Stimulated activated CD4-positive, alpha-beta T cell treated with anti-CD3 and anti-CD28 coated beads, Interleukin-12 subunit alpha, Interleukin-12 subunit beta, amount 100 ng/mL, for 4 hours (primary cell): ENCODE data around the gene LDHAL6B.

Source experiments
- DNase-seq: peaks from one replicate; pipeline ENCODE4 v3.0.0-alpha.2; 2020

LDHAL6B gene

DNA sequence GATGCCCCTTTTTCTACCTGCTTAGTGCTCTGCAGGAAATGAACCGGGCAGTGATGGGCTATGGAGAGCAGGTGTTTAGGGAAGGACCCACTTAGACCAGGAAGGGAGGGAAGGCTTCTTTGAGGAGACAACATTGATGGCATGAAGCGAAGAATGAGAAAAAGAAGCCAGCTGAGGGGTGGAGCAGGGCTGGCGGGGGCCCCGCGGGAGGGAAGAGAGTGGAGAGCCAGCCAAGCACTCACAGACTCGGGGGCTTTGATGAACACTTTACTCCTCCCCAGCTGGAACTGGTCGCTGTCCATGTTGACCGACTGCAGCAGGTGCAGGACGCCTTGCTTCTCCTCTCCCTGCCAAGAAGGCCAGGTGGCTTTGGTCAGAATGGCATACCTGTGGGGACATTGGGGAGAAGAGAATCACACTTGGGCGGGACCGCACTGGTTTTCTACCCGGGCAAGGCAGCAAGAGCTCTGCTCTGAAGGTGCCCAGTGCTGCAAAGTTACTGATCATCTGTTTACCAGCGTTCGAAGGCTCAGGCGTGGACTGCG lies 28.4 kb upstream of the LDHAL6B start:
- no peak for DNase-seq

- no peak for DNase-seq
Observed at GRCh38 chr15:59179717-59180116, 26.9 kb upstream of the LDHAL6B start.

DNA sequence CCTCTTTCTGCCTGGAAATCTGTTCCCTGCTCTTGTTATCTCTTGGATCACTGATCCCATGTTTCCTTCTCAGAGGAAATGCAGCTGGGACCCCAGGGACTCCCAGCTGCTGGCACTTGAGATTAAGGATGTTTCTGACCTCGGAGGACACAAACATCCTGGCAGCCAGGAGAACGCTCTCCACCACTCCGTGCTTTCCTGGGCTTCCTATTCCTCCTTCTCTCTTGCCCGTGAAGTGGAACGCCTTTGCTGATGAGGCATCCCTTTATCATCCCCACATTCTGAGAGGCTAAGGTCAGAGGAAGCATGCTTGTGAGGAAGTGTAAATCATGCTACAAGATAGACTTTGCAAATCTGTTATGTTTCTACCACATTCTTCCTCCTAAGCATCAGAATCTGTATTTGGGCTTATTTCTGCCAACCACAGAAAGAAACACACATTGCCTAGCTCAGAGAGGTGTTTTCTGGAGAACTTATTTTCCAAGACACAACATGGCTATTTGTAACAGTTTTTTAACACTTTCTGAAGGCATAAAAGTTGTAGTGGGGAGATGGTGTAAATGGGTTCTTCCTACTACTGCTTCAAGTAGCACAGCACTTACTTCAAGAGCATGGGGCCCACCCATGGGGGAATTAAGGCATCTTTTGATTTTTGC lies 25.6 kb upstream of the LDHAL6B start:
- no peak for DNase-seq

- no peak for DNase-seq
Observed at GRCh38 chr15:59185725-59186124, 20.9 kb upstream of the LDHAL6B start.

DNA sequence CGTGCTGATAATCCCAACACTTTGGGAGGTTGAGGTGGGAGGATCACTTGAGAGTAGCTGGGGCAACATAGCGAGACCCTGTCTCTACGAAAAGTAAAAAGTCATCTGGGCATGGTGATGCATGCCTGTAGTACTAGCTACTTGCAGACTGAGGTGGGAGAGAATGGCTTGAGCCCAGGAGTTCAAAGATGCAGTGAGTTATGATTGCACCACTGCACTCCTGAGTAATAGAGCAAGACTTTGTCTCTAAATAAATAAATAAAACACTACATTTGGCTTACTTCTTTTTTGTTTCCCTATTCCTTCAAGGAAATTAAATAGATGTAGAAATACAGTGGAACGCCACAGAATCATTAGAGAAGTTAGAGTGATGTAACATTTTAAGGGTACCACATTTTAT lies 20.1 kb upstream of the LDHAL6B start:
- DNase-seq: no peak

DNA sequence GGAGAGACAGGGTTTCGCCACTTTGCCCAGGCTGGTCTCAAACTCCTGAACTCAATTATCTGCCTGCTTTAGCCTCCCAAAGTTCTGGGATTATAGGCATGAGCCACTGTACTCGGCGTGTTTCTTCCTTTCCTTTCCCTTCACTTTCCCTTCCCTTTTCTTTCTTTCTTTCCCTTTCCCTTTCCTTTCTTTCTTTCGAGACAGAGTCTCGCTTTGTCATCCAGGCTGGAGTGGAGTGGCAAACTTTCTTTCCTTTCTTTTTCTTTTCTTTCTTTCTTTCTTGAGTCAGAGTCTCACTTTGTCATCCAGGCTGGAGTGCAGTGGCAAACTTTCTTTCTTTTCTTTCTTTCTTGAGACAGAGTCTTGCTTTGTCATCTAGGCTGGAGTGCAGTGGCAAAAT lies 17.4 kb upstream of the LDHAL6B start:
- no peak for DNase-seq

- no peak for DNase-seq
Observed at GRCh38 chr15:59190291-59190690, 16.4 kb upstream of the LDHAL6B start.

DNA sequence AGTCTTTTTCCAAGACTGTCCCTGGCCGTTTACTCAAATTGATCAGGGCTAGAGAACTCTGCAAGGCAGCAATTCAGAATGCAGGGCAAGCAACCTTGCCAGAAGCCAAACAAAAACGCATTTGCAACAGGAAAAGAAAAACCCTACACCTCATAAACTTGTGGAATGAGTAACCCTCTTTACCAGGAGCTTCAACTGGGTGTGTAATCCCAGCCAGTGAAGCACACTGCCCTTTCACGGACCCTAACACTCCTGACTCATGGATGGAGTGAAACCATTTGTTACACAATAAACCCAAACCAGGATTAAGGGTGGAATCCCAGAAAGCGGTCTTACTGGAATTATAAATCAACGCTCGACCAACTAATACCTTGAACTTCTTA lies 14.8 kb upstream of the LDHAL6B start:
- DNase-seq: no peak

GRCh38 chr15:59194639-59195325 lies 11.9 kb upstream of the LDHAL6B start:
- DNase-seq: no peak

- DNase-seq: no peak
Observed at GRCh38 chr15:59196416-59196815, 10.2 kb upstream of the LDHAL6B start.

- no peak for DNase-seq
Observed at GRCh38 chr15:59197454-59197853, 9.2 kb upstream of the LDHAL6B start.

- no peak for DNase-seq
Observed at GRCh38 chr15:59199626-59200465, 6.8 kb upstream of the LDHAL6B start.

- DNase-seq: no peak
Observed at GRCh38 chr15:59200560-59200959, 6.1 kb upstream of the LDHAL6B start.

GRCh38 chr15:59203008-59203407 lies 3.6 kb upstream of the LDHAL6B start:
- no peak for DNase-seq

- no peak for DNase-seq
Observed at GRCh38 chr15:59203657-59204056, 3.0 kb upstream of the LDHAL6B start.

- DNase-seq: no peak
Observed at GRCh38 chr15:59205839-59206622, 612 bp upstream of the LDHAL6B start.

- no peak for DNase-seq
Observed at GRCh38 chr15:59208613-59209249, 2.1 kb downstream of the LDHAL6B start.

GRCh38 chr15:59210186-59210585 lies 3.5 kb downstream of the LDHAL6B start:
- no peak for DNase-seq

DNA sequence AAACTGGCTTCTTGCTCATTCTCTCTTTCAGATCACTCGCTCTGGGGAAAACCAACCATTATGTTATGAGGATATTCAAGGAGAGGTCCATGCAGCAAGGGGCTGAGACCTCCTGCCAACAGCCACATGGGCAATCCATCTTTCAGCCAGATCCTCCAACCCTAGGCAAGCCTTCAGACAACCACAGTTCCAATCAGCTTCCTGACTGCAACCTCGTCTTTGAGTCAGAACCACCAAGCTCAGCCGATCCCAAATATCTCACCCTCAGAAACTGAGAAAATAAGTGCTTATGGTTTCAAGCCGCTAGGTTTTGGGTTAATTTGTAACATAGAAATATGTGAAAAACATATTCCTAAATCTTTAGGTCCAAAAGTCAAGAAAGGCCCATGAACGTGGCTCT lies 10.3 kb downstream of the LDHAL6B start:
- no peak for DNase-seq

DNA sequence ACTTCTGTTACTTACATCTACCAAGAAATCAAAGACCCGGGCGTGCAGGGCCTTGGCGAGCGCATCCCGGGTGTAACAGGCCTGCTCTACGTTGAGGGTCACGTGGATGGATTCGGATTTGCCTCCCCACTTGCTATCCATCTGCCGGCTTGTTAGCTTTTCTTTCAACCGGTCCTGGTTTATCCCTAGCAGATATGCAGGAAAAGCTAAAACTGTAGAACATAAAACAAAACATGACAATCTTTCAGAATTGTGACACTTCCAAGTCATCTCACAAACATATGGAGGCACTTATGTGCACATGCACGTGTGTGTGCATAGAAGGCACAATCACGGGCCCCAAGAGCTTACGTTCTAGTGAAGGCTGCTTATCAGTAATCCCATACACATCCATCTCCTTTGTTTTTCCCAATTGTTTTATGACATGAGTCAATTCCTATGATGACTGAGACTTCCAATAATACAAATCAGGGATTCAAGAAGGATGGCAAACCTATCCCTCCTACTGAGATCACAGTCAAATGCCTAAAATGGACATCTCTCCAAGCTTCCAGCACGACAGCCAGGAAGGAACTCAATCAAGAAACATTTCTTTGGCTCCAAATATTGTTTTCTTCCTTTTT lies 11.3 kb downstream of the LDHAL6B start:
- no peak for DNase-seq

- no peak for DNase-seq
Observed at GRCh38 chr15:59218710-59219109, 12.1 kb downstream of the LDHAL6B start.
